Testis (tissue), 2 donors: ENCODE results near the gene THBS3.

Experiments
- POLR2A ChIP-seq: fragments of 450-650 bp; IDR thresholded peaks from one replicate; pipeline ENCODE4 v1.6.1; 2017; ENCODE audit warnings: antibody characterized with exemption, mild to moderate bottlenecking, moderate library complexity
- TF ChIP-seq, protein P1 (sequence below), 3 experiments: fragments of 450-650 bp in 2 of 3; fragments of 200-600 bp in 1 of 3; sonication (generic) in 1 of 3; IDR thresholded peaks; one replicate each; pipeline ENCODE4 v1.5.1; 2016 to 2019; ENCODE audit warnings: antibody characterized with exemption in 3 of 3, mild to moderate bottlenecking in 2 of 3, moderate library complexity in 1 of 3

GRCh38 chr1:155254228-155254713 lies 46.6 kb upstream of the THBS3 start:
- TF ChIP-seq, protein P1, sequence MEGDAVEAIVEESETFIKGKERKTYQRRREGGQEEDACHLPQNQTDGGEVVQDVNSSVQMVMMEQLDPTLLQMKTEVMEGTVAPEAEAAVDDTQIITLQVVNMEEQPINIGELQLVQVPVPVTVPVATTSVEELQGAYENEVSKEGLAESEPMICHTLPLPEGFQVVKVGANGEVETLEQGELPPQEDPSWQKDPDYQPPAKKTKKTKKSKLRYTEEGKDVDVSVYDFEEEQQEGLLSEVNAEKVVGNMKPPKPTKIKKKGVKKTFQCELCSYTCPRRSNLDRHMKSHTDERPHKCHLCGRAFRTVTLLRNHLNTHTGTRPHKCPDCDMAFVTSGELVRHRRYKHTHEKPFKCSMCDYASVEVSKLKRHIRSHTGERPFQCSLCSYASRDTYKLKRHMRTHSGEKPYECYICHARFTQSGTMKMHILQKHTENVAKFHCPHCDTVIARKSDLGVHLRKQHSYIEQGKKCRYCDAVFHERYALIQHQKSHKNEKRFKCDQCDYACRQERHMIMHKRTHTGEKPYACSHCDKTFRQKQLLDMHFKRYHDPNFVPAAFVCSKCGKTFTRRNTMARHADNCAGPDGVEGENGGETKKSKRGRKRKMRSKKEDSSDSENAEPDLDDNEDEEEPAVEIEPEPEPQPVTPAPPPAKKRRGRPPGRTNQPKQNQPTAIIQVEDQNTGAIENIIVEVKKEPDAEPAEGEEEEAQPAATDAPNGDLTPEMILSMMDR (IDR thresholded peaks at IDR 0.05): no peak
- no peak for TF ChIP-seq POLR2A
